WERI-Rb-1 (cell line): ENCODE data around the gene RDH8.
A peak's percentile ranks its signal among the peaks of the same experiment; 100 is the strongest.

Experiments
- DNase-seq: peaks from one replicate; pipeline ENCODE4 v3.0.0-alpha.2; 2020
- H3K27ac ChIP-seq: fragments of 250-450 bp; sonication (Bioruptor Pico); 2 replicates; pipeline ENCODE4 v1.5.1; 2020; ENCODE audit warnings: mild to moderate bottlenecking, moderate library complexity
- H3K27me3 ChIP-seq: fragments of 250-450 bp; sonication (Bioruptor Pico); 2 replicates; pipeline ENCODE4 v1.5.1; 2021; ENCODE audit warnings: mild to moderate bottlenecking, low read depth, moderate library complexity; ENCODE audit not compliant: insufficient read depth, severe bottlenecking
- H3K36me3 ChIP-seq: fragments of 250-450 bp; sonication (Bioruptor Pico); 2 replicates; pipeline ENCODE4 v1.5.1; 2020; ENCODE audit warnings: mild to moderate bottlenecking, moderate library complexity
- H3K4me3 ChIP-seq: 2 replicates; pipeline ENCODE4 v1.5.1; 2011; ENCODE audit warnings: low read depth, mild to moderate bottlenecking, control low read depth, low read length
- H3K9me3 ChIP-seq: fragments of 250-450 bp; sonication (Bioruptor Pico); 2 replicates; pipeline ENCODE4 v1.5.1; 2021; ENCODE audit warnings: mild to moderate bottlenecking, moderate library complexity; ENCODE audit not compliant: severe bottlenecking
- TF ChIP-seq, protein P1 (sequence below): IDR thresholded peaks from 2 replicates; pipeline ENCODE4 v1.5.1; 2011; ENCODE audit warnings: low read depth, mild to moderate bottlenecking, control low read depth, inconsistent platforms, low read length

RDH8 gene

GRCh38 chr19:10001899-10002298 lies 11.4 kb upstream of the RDH8 start:
- no peak overlapping the region for H3K4me3 ChIP-seq
- no peak overlapping the region for H3K27ac ChIP-seq
- TF ChIP-seq, protein P1, sequence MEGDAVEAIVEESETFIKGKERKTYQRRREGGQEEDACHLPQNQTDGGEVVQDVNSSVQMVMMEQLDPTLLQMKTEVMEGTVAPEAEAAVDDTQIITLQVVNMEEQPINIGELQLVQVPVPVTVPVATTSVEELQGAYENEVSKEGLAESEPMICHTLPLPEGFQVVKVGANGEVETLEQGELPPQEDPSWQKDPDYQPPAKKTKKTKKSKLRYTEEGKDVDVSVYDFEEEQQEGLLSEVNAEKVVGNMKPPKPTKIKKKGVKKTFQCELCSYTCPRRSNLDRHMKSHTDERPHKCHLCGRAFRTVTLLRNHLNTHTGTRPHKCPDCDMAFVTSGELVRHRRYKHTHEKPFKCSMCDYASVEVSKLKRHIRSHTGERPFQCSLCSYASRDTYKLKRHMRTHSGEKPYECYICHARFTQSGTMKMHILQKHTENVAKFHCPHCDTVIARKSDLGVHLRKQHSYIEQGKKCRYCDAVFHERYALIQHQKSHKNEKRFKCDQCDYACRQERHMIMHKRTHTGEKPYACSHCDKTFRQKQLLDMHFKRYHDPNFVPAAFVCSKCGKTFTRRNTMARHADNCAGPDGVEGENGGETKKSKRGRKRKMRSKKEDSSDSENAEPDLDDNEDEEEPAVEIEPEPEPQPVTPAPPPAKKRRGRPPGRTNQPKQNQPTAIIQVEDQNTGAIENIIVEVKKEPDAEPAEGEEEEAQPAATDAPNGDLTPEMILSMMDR: peak; percentile 78
- H3K36me3 ChIP-seq: no peaks in the 10 kb centered on the region
- DNase-seq: peak; percentile 37
- no peaks in the 10 kb centered on the region for H3K9me3 ChIP-seq
- H3K27me3 ChIP-seq: peaks cover 22% of the 10 kb centered on the region

DNA sequence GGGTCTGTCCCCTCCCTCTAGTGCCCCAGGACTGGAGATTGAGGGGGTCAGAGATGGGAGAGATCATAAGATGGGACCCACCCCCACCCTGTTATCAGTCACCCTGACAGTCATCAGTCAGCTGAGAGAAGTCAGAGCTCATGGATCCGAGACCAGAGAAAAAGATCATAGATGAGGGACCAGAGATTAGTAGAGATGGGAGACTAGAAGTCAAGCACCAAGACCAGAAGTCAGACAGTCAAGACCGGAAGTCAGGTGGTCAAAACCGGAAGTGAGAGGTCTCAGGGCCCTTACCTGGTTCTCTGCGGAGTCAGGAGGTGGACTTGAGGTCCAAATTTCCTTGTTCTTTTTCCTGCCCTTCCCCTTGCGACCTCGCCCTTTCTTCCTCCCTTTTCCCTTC lies 10.0 kb upstream of the RDH8 start:
- H3K27me3 ChIP-seq: peaks cover 24% of the 10 kb centered on the region
- DNase-seq: no peak

GRCh38 chr19:10004617-10005016 lies 8.7 kb upstream of the RDH8 start:
- TF ChIP-seq, protein P1: no peak
- Histone ChIP-seq H3K36me3 (no peaks in the 10 kb centered on the region), H3K4me3 (no peak overlapping the region), H3K27me3 (peaks cover 33% of the 10 kb centered on the region), H3K9me3 (no peaks in the 10 kb centered on the region), H3K27ac (no peak overlapping the region)
- DNase-seq: no peak

More for the DNA sequence above, 10.0 kb upstream of the RDH8 start:
- Histone ChIP-seq H3K4me3 (no peak overlapping the region), H3K27ac (no peak overlapping the region), H3K36me3 (no peaks in the 10 kb centered on the region), H3K9me3 (no peaks in the 10 kb centered on the region)
- TF ChIP-seq, protein P1: no peak

GRCh38 chr19:10005632-10006334 lies 7.5 kb upstream of the RDH8 start:
- no peak for DNase-seq
- TF ChIP-seq, protein P1: no peak
- Histone ChIP-seq H3K27ac (no peak overlapping the region), H3K4me3 (no peak overlapping the region), H3K9me3 (no peaks in the 10 kb centered on the region), H3K36me3 (no peaks in the 10 kb centered on the region), H3K27me3 (peaks cover 38% of the 10 kb centered on the region)

- Histone ChIP-seq H3K4me3 (no peak overlapping the region), H3K36me3 (no peaks in the 10 kb centered on the region), H3K9me3 (no peaks in the 10 kb centered on the region), H3K27ac (no peak overlapping the region), H3K27me3 (peaks cover 44% of the 10 kb centered on the region)
- no peak for DNase-seq
- TF ChIP-seq, protein P1: no peak
Observed at GRCh38 chr19:10006335-10006708, 7.0 kb upstream of the RDH8 start.
